Stimulated activated CD8-positive, alpha-beta memory T cell treated with anti-CD3 and anti-CD28 coated beads, Interleukin-15, amount 100 ng/mL, for 48 hours (primary cell): Measurements from ENCODE around the gene LIN7A.
"Not testable (repeated sequence)": the region's sequence is repeated elsewhere in the genome, so short reads cannot be mapped to it uniquely, and the experiment has no call there.

ENCODE experiments used
- DNase-seq, 2 donors: peaks; one replicate each; pipeline ENCODE4 v3.0.0-alpha.2; 2020; ENCODE audit warnings: low read depth in 2 of 2

The LIN7A gene

GRCh38 chr12:80810874-80811273, 126.9 kb downstream of the LIN7A start:
- DNase-seq = no peak

GRCh38 chr12:80807640-80808288, 130.0 kb downstream of the LIN7A start:
- no peak for DNase-seq

- DNase-seq = no peak
Observed at GRCh38 chr12:80805106-80805505, 132.6 kb downstream of the LIN7A start.

- no peak for DNase-seq
Observed at GRCh38 chr12:80802652-80803400, 134.9 kb downstream of the LIN7A start.

GRCh38 chr12:80798281-80798680, 139.5 kb downstream of the LIN7A start:
- no peak for DNase-seq

- no peak for DNase-seq
Observed at GRCh38 chr12:80794551-80794950, 143.2 kb downstream of the LIN7A start.

- DNase-seq = no peak
Observed at GRCh38 chr12:80792861-80793260, 144.9 kb downstream of the LIN7A start.

- no peak for DNase-seq
Observed at GRCh38 chr12:80791863-80792262, 145.9 kb downstream of the LIN7A start.

- not testable (repeated sequence) for DNase-seq
Observed at GRCh38 chr12:80788407-80788806, 149.3 kb downstream of the LIN7A start.

- not testable (repeated sequence) for DNase-seq
Observed at GRCh38 chr12:80782963-80783470, 154.7 kb downstream of the LIN7A start.

- DNase-seq = no peak
Observed at GRCh38 chr12:80781313-80781712, 156.4 kb downstream of the LIN7A start.

- no peak for DNase-seq
Observed at GRCh38 chr12:80780746-80781145, 157.0 kb downstream of the LIN7A start.

GRCh38 chr12:80778005-80778541, 159.7 kb downstream of the LIN7A start:
- DNase-seq = peak; percentile 16 to 34

GRCh38 chr12:80777587-80777986, 160.1 kb downstream of the LIN7A start:
- DNase-seq = no peak

- no peak for DNase-seq
Observed at GRCh38 chr12:80776706-80777105, 161.0 kb downstream of the LIN7A start.

GRCh38 chr12:80770958-80771357, 166.8 kb downstream of the LIN7A start:
- no peak for DNase-seq

GRCh38 chr12:80769553-80770140, 168.1 kb downstream of the LIN7A start:
- DNase-seq = no peak

- DNase-seq = no peak
Observed at GRCh38 chr12:80766897-80767296, 170.8 kb downstream of the LIN7A start.

- DNase-seq = no peak
Observed at GRCh38 chr12:80766210-80766609, 171.5 kb downstream of the LIN7A start.

GRCh38 chr12:80763874-80764273, 173.9 kb downstream of the LIN7A start:
- DNase-seq = no peak

GRCh38 chr12:80761838-80762237, 175.9 kb downstream of the LIN7A start:
- DNase-seq = no peak

- no peak for DNase-seq
Observed at GRCh38 chr12:80756875-80757274, 180.9 kb downstream of the LIN7A start.

- DNase-seq = no peak
Observed at GRCh38 chr12:80754274-80754673, 183.5 kb downstream of the LIN7A start.
